HepG2 (cell line): ENCODE data around the gene NFX1. TPM values are rescaled to one million over a fixed set of nuclear protein-coding genes. Genes with fewer than 3 reads are reported as not detected.
A peak's percentile ranks its signal among the peaks of the same experiment; 100 is the strongest.

Experiments used
- CHD2 ChIP-seq: IDR thresholded peaks from 2 replicates; pipeline ENCODE4 v1.6.1; 2011; ENCODE audit warnings: low read depth, low read length, improper control_type of control experiment
- FOSL2 ChIP-seq: sonication (generic); formaldehyde crosslinking; IDR thresholded peaks from 2 replicates; pipeline ENCODE4 v1.4.0; 2020; ENCODE audit warnings: missing genetic modification reagents
- KLF9 ChIP-seq: IDR thresholded peaks from 2 replicates; pipeline ENCODE4 v1.6.1; 2016; ENCODE audit warnings: low read depth
- MYNN ChIP-seq: sonication (generic); formaldehyde crosslinking; IDR thresholded peaks from 2 replicates; pipeline ENCODE4 v1.4.0; 2020; ENCODE audit warnings: mild to moderate bottlenecking, low read depth, missing genetic modification reagents
- RCOR2 ChIP-seq: IDR thresholded peaks from 2 replicates; pipeline ENCODE4 v1.6.1; 2016; ENCODE audit warnings: missing biosample characterization, missing genetic modification reagents
- ZNF329 ChIP-seq: sonication (generic); formaldehyde crosslinking; IDR thresholded peaks from 2 replicates; pipeline ENCODE4 v1.9.0; 2021; ENCODE audit warnings: low read depth, mild to moderate bottlenecking, missing genetic modification reagents
- ZNF510 ChIP-seq: sonication (generic); formaldehyde crosslinking; IDR thresholded peaks from 2 replicates; pipeline ENCODE4 v1.4.0; 2020; ENCODE audit warnings: low read depth, mild to moderate bottlenecking, missing genetic modification reagents
- ZNF605 ChIP-seq: sonication (generic); formaldehyde crosslinking; IDR thresholded peaks from 2 replicates; pipeline ENCODE4 v1.8.0; 2022; ENCODE audit warnings: mild to moderate bottlenecking, missing genetic modification reagents
- ZNF678 ChIP-seq: sonication (generic); formaldehyde crosslinking; IDR thresholded peaks from 2 replicates; pipeline ENCODE4 v1.4.0; 2020; ENCODE audit warnings: mild to moderate bottlenecking, missing genetic modification reagents
- polyA plus RNA-seq, 8 experiments: library from polyadenylated mRNA; depleted of rRNA in 3 of 8; stranded (reverse) in 7 of 8; unstranded in 1 of 8; fragments of >200 nt; fragmentation: Illumina TruSeq in 4 of 8; extraction: Trizol in 4 of 8; gene quantifications; 2 replicates each; pipeline versions ENCODE4 v1.2.1 to v1.2.3, GENCODE V29; 2011 to 2016; ENCODE audit warnings: low read depth in 4 of 8, missing spikeins in 1 of 8, mixed read lengths in 1 of 8; ENCODE audit not compliant: insufficient read depth in 1 of 8
- total RNA-seq, 5 experiments: library from RNA; depleted of rRNA; stranded (reverse); fragments of >200 nt; fragmentation: Illumina TruSeq; extraction: Trizol; gene quantifications; 2 replicates each; pipeline ENCODE4 v1.2.3, GENCODE V29; 2016; ENCODE audit warnings: low read depth in 1 of 5
- TF ChIP-seq, protein P1 (sequence below): sonication (generic); formaldehyde crosslinking; conservative IDR thresholded peaks from 2 replicates; pipeline ENCODE4 v1.4.0; 2020; ENCODE audit warnings: mild to moderate bottlenecking, missing genetic modification reagents, moderate library complexity
- TF ChIP-seq, protein P2 (sequence below): sonication (generic); formaldehyde crosslinking; conservative IDR thresholded peaks from 2 replicates; pipeline ENCODE4 v1.4.0; 2020; ENCODE audit warnings: missing genetic modification reagents
- TF ChIP-seq, protein P3 (sequence below): sonication (generic); formaldehyde crosslinking; IDR thresholded peaks from 2 replicates; pipeline ENCODE4 v1.5.0; 2020; ENCODE audit warnings: missing genetic modification reagents
- TF ChIP-seq, protein P4 (sequence below): fragments of 450-650 bp; IDR thresholded peaks from 2 replicates; pipeline ENCODE4 v1.6.1; 2017; ENCODE audit warnings: mild to moderate bottlenecking
- TF ChIP-seq, protein P5 (sequence below): sonication (generic); formaldehyde crosslinking; IDR thresholded peaks from 2 replicates; pipeline ENCODE4 v1.4.0; 2020; ENCODE audit warnings: missing genetic modification reagents
- TF ChIP-seq, protein P6 (sequence below): sonication (generic); formaldehyde crosslinking; IDR thresholded peaks from 2 replicates; pipeline ENCODE4 v1.5.1; 2020; ENCODE audit warnings: mild to moderate bottlenecking, missing genetic modification reagents, moderate library complexity

The NFX1 gene
- total and polyA plus RNA-seq, 2 of the 13 experiments (the other 11 are each of a cell fraction or from before 2014, with no cell fraction given), result 23.9 to 27.5 TPM

DNA sequence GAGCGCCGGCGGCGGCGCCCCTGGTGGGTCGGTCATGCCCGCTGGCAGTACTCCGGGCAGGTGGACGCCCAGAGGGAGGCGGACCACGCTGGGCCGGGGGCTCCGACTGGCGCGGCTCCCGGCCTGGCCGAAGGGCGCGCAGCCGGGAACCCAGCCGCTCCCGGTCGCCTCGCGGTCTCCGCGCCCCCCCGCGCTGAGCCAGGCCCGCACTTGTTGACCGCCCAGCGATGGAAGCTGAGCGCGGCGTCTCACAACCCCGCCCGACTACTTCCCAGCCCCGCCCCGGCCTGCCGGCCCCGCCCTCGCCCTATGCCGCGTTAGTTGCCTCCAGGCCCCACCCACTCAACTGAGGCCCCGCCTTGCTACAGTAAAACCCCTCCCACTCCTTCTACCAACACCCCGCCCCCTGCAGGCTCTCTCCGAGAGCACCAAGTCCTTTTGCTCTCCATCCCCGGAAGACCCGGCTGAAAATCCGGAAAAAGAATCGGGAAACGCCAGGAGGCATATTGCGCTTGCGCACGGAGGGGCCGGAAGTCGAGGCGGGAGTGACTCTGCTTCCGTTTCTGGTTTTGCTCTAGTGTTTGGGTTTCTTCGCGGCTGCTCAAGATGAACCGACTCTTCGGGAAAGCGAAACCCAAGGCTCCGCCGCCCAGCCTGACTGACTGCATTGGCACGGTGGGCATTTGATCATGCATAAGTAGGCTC, 25.7 kb upstream of the NFX1 start, which contains the start of the genes BAG1 and CHMP5 (continued):
- no peak for TF ChIP-seq ZNF605 (CRISPR knock-in tag)
- no peak for TF ChIP-seq RCOR2 (CRISPR knock-in tag)
- no peak for TF ChIP-seq ZNF678 (CRISPR knock-in tag)
- no peak; the same call in 1 of the 2 replicates for TF ChIP-seq ZNF510 (CRISPR knock-in tag)
- TF ChIP-seq, protein P1, sequence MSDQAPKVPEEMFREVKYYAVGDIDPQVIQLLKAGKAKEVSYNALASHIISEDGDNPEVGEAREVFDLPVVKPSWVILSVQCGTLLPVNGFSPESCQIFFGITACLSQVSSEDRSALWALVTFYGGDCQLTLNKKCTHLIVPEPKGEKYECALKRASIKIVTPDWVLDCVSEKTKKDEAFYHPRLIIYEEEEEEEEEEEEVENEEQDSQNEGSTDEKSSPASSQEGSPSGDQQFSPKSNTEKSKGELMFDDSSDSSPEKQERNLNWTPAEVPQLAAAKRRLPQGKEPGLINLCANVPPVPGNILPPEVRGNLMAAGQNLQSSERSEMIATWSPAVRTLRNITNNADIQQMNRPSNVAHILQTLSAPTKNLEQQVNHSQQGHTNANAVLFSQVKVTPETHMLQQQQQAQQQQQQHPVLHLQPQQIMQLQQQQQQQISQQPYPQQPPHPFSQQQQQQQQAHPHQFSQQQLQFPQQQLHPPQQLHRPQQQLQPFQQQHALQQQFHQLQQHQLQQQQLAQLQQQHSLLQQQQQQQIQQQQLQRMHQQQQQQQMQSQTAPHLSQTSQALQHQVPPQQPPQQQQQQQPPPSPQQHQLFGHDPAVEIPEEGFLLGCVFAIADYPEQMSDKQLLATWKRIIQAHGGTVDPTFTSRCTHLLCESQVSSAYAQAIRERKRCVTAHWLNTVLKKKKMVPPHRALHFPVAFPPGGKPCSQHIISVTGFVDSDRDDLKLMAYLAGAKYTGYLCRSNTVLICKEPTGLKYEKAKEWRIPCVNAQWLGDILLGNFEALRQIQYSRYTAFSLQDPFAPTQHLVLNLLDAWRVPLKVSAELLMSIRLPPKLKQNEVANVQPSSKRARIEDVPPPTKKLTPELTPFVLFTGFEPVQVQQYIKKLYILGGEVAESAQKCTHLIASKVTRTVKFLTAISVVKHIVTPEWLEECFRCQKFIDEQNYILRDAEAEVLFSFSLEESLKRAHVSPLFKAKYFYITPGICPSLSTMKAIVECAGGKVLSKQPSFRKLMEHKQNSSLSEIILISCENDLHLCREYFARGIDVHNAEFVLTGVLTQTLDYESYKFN (CRISPR knock-in tag), result 0 out of 2 replicates have a peak, but pooled peaks have one; percentile 31
- no peak for TF ChIP-seq ZNF329 (CRISPR knock-in tag)
- TF ChIP-seq, protein P2, sequence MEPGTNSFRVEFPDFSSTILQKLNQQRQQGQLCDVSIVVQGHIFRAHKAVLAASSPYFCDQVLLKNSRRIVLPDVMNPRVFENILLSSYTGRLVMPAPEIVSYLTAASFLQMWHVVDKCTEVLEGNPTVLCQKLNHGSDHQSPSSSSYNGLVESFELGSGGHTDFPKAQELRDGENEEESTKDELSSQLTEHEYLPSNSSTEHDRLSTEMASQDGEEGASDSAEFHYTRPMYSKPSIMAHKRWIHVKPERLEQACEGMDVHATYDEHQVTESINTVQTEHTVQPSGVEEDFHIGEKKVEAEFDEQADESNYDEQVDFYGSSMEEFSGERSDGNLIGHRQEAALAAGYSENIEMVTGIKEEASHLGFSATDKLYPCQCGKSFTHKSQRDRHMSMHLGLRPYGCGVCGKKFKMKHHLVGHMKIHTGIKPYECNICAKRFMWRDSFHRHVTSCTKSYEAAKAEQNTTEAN (CRISPR knock-in tag), result peak; percentile 72; the same call in 1 of the 2 replicates
- TF ChIP-seq MYNN (CRISPR knock-in tag), result no peak
- 0 out of 2 replicates have a peak, but pooled peaks have one; percentile 25 for TF ChIP-seq FOSL2
- TF ChIP-seq, protein P3, sequence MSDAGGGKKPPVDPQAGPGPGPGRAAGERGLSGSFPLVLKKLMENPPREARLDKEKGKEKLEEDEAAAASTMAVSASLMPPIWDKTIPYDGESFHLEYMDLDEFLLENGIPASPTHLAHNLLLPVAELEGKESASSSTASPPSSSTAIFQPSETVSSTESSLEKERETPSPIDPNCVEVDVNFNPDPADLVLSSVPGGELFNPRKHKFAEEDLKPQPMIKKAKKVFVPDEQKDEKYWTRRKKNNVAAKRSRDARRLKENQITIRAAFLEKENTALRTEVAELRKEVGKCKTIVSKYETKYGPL (CRISPR knock-in tag), result no peak
- no peak for TF ChIP-seq KLF9 (CRISPR knock-in tag)
- TF ChIP-seq, protein P4, sequence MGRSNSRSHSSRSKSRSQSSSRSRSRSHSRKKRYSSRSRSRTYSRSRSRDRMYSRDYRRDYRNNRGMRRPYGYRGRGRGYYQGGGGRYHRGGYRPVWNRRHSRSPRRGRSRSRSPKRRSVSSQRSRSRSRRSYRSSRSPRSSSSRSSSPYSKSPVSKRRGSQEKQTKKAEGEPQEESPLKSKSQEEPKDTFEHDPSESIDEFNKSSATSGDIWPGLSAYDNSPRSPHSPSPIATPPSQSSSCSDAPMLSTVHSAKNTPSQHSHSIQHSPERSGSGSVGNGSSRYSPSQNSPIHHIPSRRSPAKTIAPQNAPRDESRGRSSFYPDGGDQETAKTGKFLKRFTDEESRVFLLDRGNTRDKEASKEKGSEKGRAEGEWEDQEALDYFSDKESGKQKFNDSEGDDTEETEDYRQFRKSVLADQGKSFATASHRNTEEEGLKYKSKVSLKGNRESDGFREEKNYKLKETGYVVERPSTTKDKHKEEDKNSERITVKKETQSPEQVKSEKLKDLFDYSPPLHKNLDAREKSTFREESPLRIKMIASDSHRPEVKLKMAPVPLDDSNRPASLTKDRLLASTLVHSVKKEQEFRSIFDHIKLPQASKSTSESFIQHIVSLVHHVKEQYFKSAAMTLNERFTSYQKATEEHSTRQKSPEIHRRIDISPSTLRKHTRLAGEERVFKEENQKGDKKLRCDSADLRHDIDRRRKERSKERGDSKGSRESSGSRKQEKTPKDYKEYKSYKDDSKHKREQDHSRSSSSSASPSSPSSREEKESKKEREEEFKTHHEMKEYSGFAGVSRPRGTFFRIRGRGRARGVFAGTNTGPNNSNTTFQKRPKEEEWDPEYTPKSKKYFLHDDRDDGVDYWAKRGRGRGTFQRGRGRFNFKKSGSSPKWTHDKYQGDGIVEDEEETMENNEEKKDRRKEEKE, result no peak
- no peak for TF ChIP-seq CHD2
- TF ChIP-seq, protein P5, sequence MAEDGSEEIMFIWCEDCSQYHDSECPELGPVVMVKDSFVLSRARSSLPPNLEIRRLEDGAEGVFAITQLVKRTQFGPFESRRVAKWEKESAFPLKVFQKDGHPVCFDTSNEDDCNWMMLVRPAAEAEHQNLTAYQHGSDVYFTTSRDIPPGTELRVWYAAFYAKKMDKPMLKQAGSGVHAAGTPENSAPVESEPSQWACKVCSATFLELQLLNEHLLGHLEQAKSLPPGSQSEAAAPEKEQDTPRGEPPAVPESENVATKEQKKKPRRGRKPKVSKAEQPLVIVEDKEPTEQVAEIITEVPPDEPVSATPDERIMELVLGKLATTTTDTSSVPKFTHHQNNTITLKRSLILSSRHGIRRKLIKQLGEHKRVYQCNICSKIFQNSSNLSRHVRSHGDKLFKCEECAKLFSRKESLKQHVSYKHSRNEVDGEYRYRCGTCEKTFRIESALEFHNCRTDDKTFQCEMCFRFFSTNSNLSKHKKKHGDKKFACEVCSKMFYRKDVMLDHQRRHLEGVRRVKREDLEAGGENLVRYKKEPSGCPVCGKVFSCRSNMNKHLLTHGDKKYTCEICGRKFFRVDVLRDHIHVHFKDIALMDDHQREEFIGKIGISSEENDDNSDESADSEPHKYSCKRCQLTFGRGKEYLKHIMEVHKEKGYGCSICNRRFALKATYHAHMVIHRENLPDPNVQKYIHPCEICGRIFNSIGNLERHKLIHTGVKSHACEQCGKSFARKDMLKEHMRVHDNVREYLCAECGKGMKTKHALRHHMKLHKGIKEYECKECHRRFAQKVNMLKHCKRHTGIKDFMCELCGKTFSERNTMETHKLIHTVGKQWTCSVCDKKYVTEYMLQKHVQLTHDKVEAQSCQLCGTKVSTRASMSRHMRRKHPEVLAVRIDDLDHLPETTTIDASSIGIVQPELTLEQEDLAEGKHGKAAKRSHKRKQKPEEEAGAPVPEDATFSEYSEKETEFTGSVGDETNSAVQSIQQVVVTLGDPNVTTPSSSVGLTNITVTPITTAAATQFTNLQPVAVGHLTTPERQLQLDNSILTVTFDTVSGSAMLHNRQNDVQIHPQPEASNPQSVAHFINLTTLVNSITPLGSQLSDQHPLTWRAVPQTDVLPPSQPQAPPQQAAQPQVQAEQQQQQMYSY (CRISPR knock-in tag), result peak; percentile 92
- TF ChIP-seq, protein P6, sequence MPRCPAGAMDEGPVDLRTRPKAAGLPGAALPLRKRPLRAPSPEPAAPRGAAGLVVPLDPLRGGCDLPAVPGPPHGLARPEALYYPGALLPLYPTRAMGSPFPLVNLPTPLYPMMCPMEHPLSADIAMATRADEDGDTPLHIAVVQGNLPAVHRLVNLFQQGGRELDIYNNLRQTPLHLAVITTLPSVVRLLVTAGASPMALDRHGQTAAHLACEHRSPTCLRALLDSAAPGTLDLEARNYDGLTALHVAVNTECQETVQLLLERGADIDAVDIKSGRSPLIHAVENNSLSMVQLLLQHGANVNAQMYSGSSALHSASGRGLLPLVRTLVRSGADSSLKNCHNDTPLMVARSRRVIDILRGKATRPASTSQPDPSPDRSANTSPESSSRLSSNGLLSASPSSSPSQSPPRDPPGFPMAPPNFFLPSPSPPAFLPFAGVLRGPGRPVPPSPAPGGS (CRISPR knock-in tag), result no peak
